ENCODE measurements around the gene SLC9A5.

- TF ChIP-seq CTCF (IDR thresholded peaks at IDR 0.05) (no peak), FOXS1 (CRISPR knock-in tag; IDR thresholded peaks at IDR 0.05) (no peak), PBX3 (IDR thresholded peaks at IDR 0.05) (no peak), TP53 (CRISPR knock-in tag; IDR thresholded peaks at IDR 0.05) (no peak), CBX8 (IDR thresholded peaks at IDR 0.05) (no peak), CHD2 (IDR thresholded peaks at IDR 0.05; ENCODE audit: low read length, partially characterized antibody) (no peak), MAX (IDR thresholded peaks at IDR 0.05) (no peak), POLR2A (IDR thresholded peaks at IDR 0.05; ENCODE audit: low read length) (no peak)
Observed at GRCh38 chr16:67229906-67230808, 18.6 kb upstream of the SLC9A5 start.
